GM12878 (cell line): ENCODE measurements around the gene GRK1. TPM values are rescaled to one million over a fixed set of nuclear protein-coding genes. Genes with fewer than 3 reads are reported as not detected.

Source experiments
- ATAC-seq: fragments of 200-7000 bp; cut with Tn5 transposase; 3 replicates; pipeline ENCODE4 v1.9.1; 2020; ENCODE audit warnings: mild to moderate bottlenecking, moderate library complexity
- BruUV-seq: library from RNA; stranded (reverse); fragments of 400-500 nt; replicated peaks from 2 replicates; lab custom pipeline; 2021; lab: Mats Ljungman, UMichigan
- CTCF ChIA-PET: fragments of 300-600 bp; sonication (Branson Sonifier 250); formaldehyde crosslinking; extraction: SDS; loops from one replicate; lab custom pipeline; 2021; ENCODE audit warnings: inconsistent platforms; lab: Yijun Ruan, JAX
- POLR2A ChIA-PET: fragments of 350-600 bp; formaldehyde crosslinking; extraction: SDS; loops from one replicate; lab custom pipeline; 2021; ENCODE audit warnings: inconsistent platforms; lab: Charles Lee
- RAD21 ChIA-PET: fragments of 300-600 bp; sonication (Branson Sonifier 250); formaldehyde crosslinking; loops from one replicate; lab custom pipeline; 2023; ENCODE audit warnings: antibody characterized with exemption; ENCODE audit not compliant: unreplicated experiment; lab: Charles Lee
- SMC1A ChIA-PET: fragments of 300-600 bp; sonication (Branson Sonifier 250); formaldehyde crosslinking; loops from one replicate; lab custom pipeline; 2023; ENCODE audit not compliant: unreplicated experiment, uncharacterized antibody; lab: Charles Lee
- DNase-seq: peaks from one replicate; pipeline ENCODE4 v3.0.0-alpha.2; 2011; ENCODE audit warnings: low read depth, low spot score
- FAIRE-seq: peaks from 3 replicates; lab custom pipeline; 2011; peaks lifted over from hg19 to GRCh38; lab: Jason Lieb, UNC
- H2AFZ ChIP-seq: 2 replicates; pipeline ENCODE4 v1.6.0; 2011; ENCODE audit warnings: low read depth, low read length, control low read depth; ENCODE audit not compliant: control insufficient read depth
- H3K27ac ChIP-seq: 2 replicates; pipeline ENCODE4 v1.5.1; 2011; ENCODE audit warnings: control low read depth; ENCODE audit not compliant: control insufficient read depth, insufficient read depth
- H3K27me3 ChIP-seq, 2 experiments: replicated peaks in 1 of 2; 2 replicates each; pipeline versions ENCODE4 v1.6.0 to v1.6.1; 2011; ENCODE audit warnings: low read length in 1 of 2; ENCODE audit not compliant: control insufficient read depth in 2 of 2, insufficient read depth in 2 of 2
- H3K36me3 ChIP-seq, 2 experiments: 2 replicates each; pipeline ENCODE4 v1.5.1; 2011; ENCODE audit warnings: low read length in 1 of 2; ENCODE audit not compliant: control insufficient read depth in 2 of 2, insufficient read depth in 2 of 2
- H3K4me1 ChIP-seq: 2 replicates; pipeline ENCODE4 v1.6.1; 2011; ENCODE audit warnings: mild to moderate bottlenecking, low read length, moderate library complexity, mixed read lengths; ENCODE audit not compliant: control insufficient read depth, insufficient read depth
- H3K4me2 ChIP-seq: 2 replicates; pipeline ENCODE4 v1.6.0; 2011; ENCODE audit warnings: control low read depth; ENCODE audit not compliant: control insufficient read depth, insufficient read depth
- H3K4me3 ChIP-seq: fragments of 200-600 bp; sonication (generic); 2 replicates; pipeline ENCODE4 v1.5.1; 2016
- H3K79me2 ChIP-seq: 2 replicates; pipeline ENCODE4 v1.6.0; 2011; ENCODE audit warnings: low read length; ENCODE audit not compliant: control insufficient read depth, insufficient read depth
- H3K9ac ChIP-seq: 2 replicates; pipeline ENCODE4 v1.8.0; 2011; ENCODE audit warnings: low read length, control low read depth, mixed read lengths; ENCODE audit not compliant: control insufficient read depth, insufficient read depth
- H3K9me3 ChIP-seq: replicated peaks from 3 replicates; pipeline ENCODE4 v1.5.1; 2011; ENCODE audit warnings: mild to moderate bottlenecking, low read length; ENCODE audit not compliant: control insufficient read depth, insufficient read depth
- H4K20me1 ChIP-seq: 2 replicates; pipeline ENCODE4 v1.6.0; 2011; ENCODE audit not compliant: control insufficient read depth, insufficient read depth
- EGR1 ChIP-seq, 2 experiments: IDR thresholded peaks; 1 replicate in 1 of 2; 2 replicates in 1 of 2; pipeline ENCODE4 v1.6.1; 2011 to 2012; ENCODE audit warnings: low read depth in 2 of 2, low read length in 2 of 2, borderline replicate concordance in 1 of 2, mild to moderate bottlenecking in 1 of 2, moderate library complexity in 1 of 2
- KDM1A ChIP-seq: fragments of 200-600 bp; sonication (generic); IDR thresholded peaks from 2 replicates; pipeline ENCODE4 v1.6.1; 2016; ENCODE audit warnings: borderline replicate concordance
- MTA2 ChIP-seq: fragments of 450-650 bp; IDR thresholded peaks from 2 replicates; pipeline ENCODE4 v1.6.1; 2016; ENCODE audit warnings: low read depth, mild to moderate bottlenecking, moderate library complexity
- MTA3 ChIP-seq: IDR thresholded peaks from 2 replicates; pipeline ENCODE4 v1.6.1; 2012; ENCODE audit warnings: low read length, inconsistent platforms, borderline replicate concordance
- MYB ChIP-seq: fragments of 150-350 bp; IDR thresholded peaks from 2 replicates; pipeline ENCODE4 v1.6.1; 2014; ENCODE audit warnings: mild to moderate bottlenecking, low read depth, low read length, borderline replicate concordance
- NFYA ChIP-seq: IDR thresholded peaks from 2 replicates; pipeline ENCODE4 v1.6.1; 2011; ENCODE audit warnings: low read depth, mild to moderate bottlenecking, low read length, improper control_type of control experiment, borderline replicate concordance
- RAD51 ChIP-seq: fragments of 450-650 bp; IDR thresholded peaks from 2 replicates; pipeline ENCODE4 v1.6.1; 2016; ENCODE audit warnings: moderate library complexity, mild to moderate bottlenecking, inconsistent platforms
- RB1 ChIP-seq: fragments of 450-650 bp; formaldehyde crosslinking; IDR thresholded peaks from 2 replicates; pipeline ENCODE4 v1.6.1; 2017; ENCODE audit warnings: mild to moderate bottlenecking, borderline replicate concordance
- RFX5 ChIP-seq: IDR thresholded peaks from 2 replicates; pipeline ENCODE4 v1.6.1; 2011; ENCODE audit warnings: low read depth, low read length, improper control_type of control experiment
- WGBS: methylation state at CpG from one replicate; pipeline ENCODE4 v1.1.6; 2016; ENCODE audit warnings: low lambda C conversion rate; ENCODE audit not compliant: insufficient replicate concordance, insufficient coverage; ENCODE audit errors: missing lambda C conversion rate; 5-methylcytosine and 5-hydroxymethylcytosine counted together
- in situ Hi-C: fragments of 300-500 bp; cut with MboI; formaldehyde crosslinking; loops from 9 replicates; pipeline ENCODE4 v1.14.3; 2018; ENCODE audit warnings: mixed read lengths
- intact Hi-C: fragments of 100-400 bp; cut with micrococcal nuclease; formaldehyde crosslinking; loops from one replicate; pipeline ENCODE4 v1.14.2; 2022; ENCODE audit not compliant: unreplicated experiment
- polyA plus RNA-seq, 11 experiments: library from polyadenylated mRNA; depleted of rRNA in 4 of 11; unstranded in 6 of 11; stranded (reverse) in 5 of 11; fragments of >200 nt; fragmentation: Nextera tagmentation in 4 of 11; fragmentation: Illumina TruSeq in 1 of 11; extraction: Ambion mirVana in 4 of 11; extraction: Trizol in 1 of 11; gene quantifications; 1 replicate in 1 of 11; 2 replicates in 10 of 11; pipeline versions ENCODE4 v1.2.1 to v1.2.3, GENCODE V29; 2011 to 2016; ENCODE audit warnings: inconsistent platforms in 2 of 11, missing spikeins in 2 of 11, low read depth in 1 of 11
- total RNA-seq, 4 experiments: library from RNA; depleted of rRNA in 3 of 4; stranded (reverse); fragments of >200 nt in 3 of 4; fragmentation: Illumina TruSeq in 1 of 4; extraction: Trizol in 1 of 4; gene quantifications; 2 replicates each; pipeline versions ENCODE4 v1.2.1 to v1.2.3, GENCODE V29; 2013 to 2021
- TF ChIP-seq, protein P1 (sequence below): IDR thresholded peaks from 2 replicates; pipeline ENCODE4 v1.6.1; 2011; ENCODE audit warnings: borderline replicate concordance, low read depth, mild to moderate bottlenecking, moderate library complexity, low read length; ENCODE audit not compliant: insufficient read depth, poor library complexity, severe bottlenecking
- TF ChIP-seq, protein P2 (sequence below): fragments of 150-350 bp; IDR thresholded peaks from 2 replicates; pipeline ENCODE4 v1.6.1; 2014; ENCODE audit warnings: mild to moderate bottlenecking, low read depth, low read length
- TF ChIP-seq, protein P3 (sequence below): IDR thresholded peaks from 2 replicates; pipeline ENCODE4 v1.6.1; 2011; ENCODE audit warnings: mild to moderate bottlenecking, low read depth, low read length, moderate library complexity; ENCODE audit not compliant: insufficient replicate concordance
- TF ChIP-seq, protein P4 (sequence below): fragments of 450-650 bp; formaldehyde crosslinking; IDR thresholded peaks from 2 replicates; pipeline ENCODE4 v1.5.0; 2022; ENCODE audit warnings: mild to moderate bottlenecking, missing genetic modification characterization

GRK1 gene
- total and polyA plus RNA-seq, 10 of the 15 experiments (the other 5 are each of a cell fraction or from before 2014, with no cell fraction given), result under 0.01 to 0.04 TPM; not detected in 8

DNA sequence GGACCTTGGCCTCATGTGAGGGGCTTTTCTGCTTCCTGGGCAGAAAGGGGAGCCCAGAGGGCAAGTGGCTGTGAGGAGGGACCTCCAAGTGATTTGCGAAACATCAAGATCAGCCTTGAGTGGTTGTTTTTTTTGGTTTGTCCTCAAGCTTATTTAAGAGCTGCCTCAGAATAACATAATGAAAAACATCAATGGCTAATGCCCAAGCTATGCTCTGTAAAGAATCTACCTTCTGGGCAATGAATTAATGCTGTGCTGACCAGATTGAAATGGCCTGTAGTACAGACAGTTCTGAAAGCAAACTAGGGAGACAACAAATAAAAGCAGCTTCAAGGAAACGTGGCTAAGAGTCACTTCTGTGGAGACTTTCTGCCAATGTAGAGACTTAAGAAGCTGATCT is 100.3 kb downstream of the GRK1 start:
- POLR2A ChIA-PET, result no interaction called here
- intact Hi-C loops (no loop called here), in situ Hi-C loops (no loop called here)
- Histone ChIP-seq H4K20me1 (no peaks in the 10 kb centered on the region), H2AFZ (no peak overlapping the region), H3K4me2 (no peak overlapping the region), H3K79me2 (no peaks in the 10 kb centered on the region), H3K9me3 (no peaks in the 10 kb centered on the region), H3K9ac (no peak overlapping the region), H3K27ac (no peak overlapping the region), H3K4me3 (no peak overlapping the region), H3K4me1 (no peaks in the 10 kb centered on the region), H3K36me3 (no peaks in the 10 kb centered on the region), H3K27me3 (peaks cover 0 to 2% of the 10 kb centered on the region in 2 experiments; a peak in 2 of 4 replicates)
- FAIRE-seq (no peak), DNase-seq (no peak), ATAC-seq (no peak)
- SMC1A ChIA-PET, result no interaction called here
- 46% methylated on average over 2 of the region's 2 CpGs for WGBS
- no peak for TF ChIP-seq RB1
- TF ChIP-seq, protein P1, sequence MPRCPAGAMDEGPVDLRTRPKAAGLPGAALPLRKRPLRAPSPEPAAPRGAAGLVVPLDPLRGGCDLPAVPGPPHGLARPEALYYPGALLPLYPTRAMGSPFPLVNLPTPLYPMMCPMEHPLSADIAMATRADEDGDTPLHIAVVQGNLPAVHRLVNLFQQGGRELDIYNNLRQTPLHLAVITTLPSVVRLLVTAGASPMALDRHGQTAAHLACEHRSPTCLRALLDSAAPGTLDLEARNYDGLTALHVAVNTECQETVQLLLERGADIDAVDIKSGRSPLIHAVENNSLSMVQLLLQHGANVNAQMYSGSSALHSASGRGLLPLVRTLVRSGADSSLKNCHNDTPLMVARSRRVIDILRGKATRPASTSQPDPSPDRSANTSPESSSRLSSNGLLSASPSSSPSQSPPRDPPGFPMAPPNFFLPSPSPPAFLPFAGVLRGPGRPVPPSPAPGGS, result no peak
- no peak for TF ChIP-seq NFYA
- TF ChIP-seq MTA3, result no peak
- no peak for TF ChIP-seq KDM1A
- TF ChIP-seq, protein P2, sequence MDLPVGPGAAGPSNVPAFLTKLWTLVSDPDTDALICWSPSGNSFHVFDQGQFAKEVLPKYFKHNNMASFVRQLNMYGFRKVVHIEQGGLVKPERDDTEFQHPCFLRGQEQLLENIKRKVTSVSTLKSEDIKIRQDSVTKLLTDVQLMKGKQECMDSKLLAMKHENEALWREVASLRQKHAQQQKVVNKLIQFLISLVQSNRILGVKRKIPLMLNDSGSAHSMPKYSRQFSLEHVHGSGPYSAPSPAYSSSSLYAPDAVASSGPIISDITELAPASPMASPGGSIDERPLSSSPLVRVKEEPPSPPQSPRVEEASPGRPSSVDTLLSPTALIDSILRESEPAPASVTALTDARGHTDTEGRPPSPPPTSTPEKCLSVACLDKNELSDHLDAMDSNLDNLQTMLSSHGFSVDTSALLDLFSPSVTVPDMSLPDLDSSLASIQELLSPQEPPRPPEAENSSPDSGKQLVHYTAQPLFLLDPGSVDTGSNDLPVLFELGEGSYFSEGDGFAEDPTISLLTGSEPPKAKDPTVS, result no peak
- no peak for TF ChIP-seq RFX5
- TF ChIP-seq, protein P3, sequence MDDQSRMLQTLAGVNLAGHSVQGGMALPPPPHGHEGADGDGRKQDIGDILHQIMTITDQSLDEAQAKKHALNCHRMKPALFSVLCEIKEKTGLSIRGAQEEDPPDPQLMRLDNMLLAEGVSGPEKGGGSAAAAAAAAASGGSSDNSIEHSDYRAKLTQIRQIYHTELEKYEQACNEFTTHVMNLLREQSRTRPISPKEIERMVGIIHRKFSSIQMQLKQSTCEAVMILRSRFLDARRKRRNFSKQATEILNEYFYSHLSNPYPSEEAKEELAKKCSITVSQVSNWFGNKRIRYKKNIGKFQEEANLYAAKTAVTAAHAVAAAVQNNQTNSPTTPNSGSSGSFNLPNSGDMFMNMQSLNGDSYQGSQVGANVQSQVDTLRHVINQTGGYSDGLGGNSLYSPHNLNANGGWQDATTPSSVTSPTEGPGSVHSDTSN, result no peak
- TF ChIP-seq MYB, result no peak
- no peak for TF ChIP-seq EGR1 (IDR thresholded peaks at IDR 0.05; ENCODE audit: borderline replicate concordance in 1 of 2, low read depth in 2 of 2, low read length in 2 of 2)
- TF ChIP-seq MTA2, result no peak
- no peak for TF ChIP-seq RAD51
- TF ChIP-seq, protein P4, sequence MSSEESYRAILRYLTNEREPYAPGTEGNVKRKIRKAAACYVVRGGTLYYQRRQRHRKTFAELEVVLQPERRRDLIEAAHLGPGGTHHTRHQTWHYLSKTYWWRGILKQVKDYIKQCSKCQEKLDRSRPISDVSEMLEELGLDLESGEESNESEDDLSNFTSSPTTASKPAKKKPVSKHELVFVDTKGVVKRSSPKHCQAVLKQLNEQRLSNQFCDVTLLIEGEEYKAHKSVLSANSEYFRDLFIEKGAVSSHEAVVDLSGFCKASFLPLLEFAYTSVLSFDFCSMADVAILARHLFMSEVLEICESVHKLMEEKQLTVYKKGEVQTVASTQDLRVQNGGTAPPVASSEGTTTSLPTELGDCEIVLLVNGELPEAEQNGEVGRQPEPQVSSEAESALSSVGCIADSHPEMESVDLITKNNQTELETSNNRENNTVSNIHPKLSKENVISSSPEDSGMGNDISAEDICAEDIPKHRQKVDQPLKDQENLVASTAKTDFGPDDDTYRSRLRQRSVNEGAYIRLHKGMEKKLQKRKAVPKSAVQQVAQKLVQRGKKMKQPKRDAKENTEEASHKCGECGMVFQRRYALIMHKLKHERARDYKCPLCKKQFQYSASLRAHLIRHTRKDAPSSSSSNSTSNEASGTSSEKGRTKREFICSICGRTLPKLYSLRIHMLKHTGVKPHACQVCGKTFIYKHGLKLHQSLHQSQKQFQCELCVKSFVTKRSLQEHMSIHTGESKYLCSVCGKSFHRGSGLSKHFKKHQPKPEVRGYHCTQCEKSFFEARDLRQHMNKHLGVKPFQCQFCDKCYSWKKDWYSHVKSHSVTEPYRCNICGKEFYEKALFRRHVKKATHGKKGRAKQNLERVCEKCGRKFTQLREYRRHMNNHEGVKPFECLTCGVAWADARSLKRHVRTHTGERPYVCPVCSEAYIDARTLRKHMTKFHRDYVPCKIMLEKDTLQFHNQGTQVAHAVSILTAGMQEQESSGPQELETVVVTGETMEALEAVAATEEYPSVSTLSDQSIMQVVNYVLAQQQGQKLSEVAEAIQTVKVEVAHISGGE (CRISPR knock-in tag), result no peak
- no TSS peak for BruUV-seq
- RAD21 ChIA-PET, result no interaction called here
- CTCF ChIA-PET, result no interaction called here
